Non-pigmented ciliary epithelial cell (primary cell): ENCODE results near the gene PPRC1.

ENCODE experiments used
- DNase-seq: peaks from one replicate; pipeline ENCODE4 v3.0.0-alpha.2; 2010; ENCODE audit warnings: low read depth

Gene PPRC1

GRCh38 chr10:102117391-102118159, 15.3 kb upstream of the PPRC1 start:
- DNase-seq, result no peak

GRCh38 chr10:102118867-102119266, 14.0 kb upstream of the PPRC1 start:
- no peak for DNase-seq

DNA sequence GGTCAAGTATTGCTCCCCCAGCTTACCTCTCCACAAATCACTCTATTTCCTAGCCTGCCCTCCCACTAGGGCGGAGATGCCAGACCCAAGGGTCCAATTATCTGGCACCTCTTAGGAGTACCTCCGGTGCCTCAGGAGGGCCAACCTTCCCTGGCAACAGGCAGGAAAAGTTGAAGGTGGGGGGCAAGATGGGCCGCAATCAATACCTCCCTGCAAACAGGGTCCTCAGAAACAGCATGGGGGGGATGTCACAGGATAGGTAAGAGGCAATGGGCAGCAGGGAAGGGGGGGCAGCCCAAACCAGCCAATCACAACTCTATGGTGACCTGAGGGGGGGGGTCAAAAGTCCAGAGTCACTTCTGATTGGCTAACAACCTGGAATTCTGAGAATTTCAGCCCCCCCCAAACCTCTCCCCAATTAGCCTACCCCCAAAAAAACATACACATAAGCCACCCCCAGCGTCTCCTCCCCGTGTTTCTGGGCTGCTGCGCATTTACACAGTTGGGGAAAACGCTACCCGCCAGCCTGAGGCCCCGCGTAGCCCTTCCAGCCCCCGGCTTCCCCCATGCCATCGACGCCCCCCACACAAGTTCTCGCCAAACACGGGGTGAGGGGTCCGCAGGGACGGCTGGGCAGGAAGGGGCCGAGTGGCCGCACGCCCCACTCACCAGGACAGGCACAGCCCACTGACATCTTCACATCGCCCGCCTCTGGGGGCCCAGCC, 13.3 kb upstream of the PPRC1 start:
- no peak for DNase-seq

- no peak for DNase-seq
These were observed 12.5 kb upstream of the PPRC1 start, which contains the start of gene LDB1 for GRCh38 chr10:102120142-102120990. TSS of gene LDB1 (minus strand) at chr10:102120368. CDS start at chr10:102120110, 258 bp downstream.

DNA sequence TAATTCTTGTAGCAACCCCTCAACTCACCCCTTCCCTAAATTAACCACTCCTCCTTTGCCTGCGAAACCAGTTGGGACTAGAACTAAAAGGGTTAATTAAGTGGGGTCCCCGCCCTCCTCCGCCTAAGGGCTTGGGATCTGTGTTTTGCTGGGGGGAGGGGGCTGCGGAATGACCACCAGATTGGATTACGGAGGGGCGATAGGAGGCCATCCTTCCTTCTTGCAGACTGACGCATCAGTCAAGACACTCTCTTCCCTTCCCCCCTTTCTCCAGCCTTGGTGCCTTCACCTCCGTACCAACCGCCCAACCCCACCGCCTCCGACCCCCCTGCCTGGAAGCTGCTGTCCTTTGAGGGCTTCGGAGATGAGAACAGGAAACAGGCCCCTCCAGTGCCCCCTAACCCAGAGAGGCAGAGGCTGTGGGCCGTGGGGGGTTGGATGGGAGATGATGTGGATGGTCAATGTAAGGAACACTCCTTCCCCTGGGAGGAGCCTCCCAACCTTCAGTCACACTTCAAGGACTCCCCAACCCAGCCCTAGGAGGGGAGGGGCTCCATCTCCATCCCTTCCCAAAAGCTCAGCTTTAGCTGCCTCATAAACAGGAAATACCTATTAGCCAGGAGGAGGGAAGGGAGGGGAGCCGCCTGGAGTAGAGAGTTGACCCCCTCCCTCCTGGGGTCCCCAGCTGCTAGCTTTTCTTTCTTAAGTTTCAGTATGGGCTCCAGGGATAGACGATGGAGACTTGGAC, 11.7 kb upstream of the PPRC1 start:
- no peak for DNase-seq

DNA sequence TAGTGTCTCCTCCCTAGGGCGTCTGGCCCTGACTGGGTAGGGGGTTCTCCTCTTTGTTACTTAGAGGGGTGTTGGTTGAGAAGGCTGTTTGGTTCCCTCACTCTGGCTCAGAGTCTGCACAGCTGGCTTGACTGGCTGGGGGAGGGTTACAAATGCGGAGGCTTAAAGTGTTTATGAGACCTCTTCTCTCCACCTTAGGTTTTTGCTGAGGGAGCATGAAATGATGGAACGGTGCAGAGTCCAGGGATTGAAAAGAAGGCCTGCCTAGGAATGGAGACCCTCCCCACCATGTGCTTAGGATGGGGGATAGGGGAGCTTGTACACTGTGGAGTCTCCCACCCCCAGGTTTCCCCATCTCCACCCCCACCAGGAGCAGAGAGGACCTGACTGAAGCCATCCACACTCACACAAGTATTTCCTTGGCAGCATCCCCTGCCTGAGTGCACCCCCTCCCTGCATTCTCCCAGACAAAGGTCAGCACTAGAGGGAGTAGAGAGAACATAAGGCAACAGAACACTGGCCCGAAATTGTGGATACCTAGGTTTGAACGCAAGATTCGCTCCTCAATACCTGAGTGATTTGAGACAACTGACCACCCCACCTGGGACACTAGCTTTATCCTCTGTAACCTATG, 11.0 kb upstream of the PPRC1 start:
- no peak for DNase-seq

GRCh38 chr10:102122450-102122849, 10.4 kb upstream of the PPRC1 start:
- no peak for DNase-seq

- no peak for DNase-seq
These were observed 9.6 kb upstream of the PPRC1 start for GRCh38 chr10:102123223-102123622.

- no peak for DNase-seq
These were observed 1.3 kb upstream of the PPRC1 start for GRCh38 chr10:102131286-102132170.

DNA sequence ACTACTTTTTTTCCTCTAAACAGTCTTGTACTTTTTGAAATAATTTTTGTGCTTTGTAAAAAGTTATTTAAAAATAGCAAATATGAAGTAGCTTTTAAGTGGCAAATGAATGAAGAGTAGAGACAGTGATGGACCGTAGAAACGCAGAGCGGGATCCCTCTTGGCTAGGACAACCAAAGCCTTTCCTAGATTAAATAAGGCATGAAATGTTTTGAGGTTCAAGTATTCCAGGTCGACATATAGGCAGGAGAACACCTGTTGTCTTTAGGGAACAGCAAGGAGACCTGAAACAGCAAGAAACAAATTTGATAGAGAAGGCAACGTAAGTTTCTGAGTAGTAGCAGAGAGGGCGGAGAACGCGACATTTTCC, 662 bp upstream of the PPRC1 start:
- DNase-seq, result no peak

DNA sequence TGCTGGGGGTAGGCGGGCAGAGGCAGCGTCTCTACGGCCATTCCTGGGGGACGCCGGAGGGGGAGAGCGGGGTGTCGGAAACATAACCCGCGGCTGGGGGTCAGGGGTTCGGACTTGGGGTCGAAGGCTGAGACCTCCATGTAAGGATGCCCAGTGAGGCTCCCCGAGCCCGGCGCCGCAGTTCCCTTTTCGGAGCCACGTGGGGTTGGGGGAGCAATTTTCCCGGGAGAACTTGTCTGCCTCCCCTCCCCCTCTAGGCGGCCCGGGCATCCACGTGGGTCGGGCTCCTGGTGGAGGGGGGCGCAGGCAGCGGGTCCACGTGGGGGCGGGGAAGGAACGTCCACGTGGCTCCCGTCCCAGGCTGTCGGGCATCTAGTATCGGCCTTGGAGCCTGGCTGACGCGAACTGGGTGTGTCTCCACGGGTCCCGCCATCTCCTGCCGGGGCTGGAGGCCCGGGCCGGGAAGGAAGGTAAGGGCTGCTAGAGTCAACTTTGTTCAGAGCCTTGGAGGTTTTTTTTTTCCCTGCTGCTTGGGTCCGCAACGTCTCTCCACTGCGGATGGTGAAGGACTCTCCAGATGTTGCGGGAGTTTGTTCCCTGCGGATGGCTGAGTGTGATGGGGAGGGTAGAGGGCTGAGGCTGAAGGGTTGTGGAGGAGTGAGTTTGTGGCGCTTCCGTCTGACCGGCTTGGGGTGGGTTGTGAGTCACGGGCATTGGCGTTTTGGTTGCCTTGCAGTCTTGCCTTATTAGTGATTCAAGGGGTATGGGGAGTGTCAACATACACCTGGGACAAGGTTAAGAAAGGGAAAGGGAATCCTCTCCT, 744 bp downstream of the PPRC1 start:
- no peak for DNase-seq

DNA sequence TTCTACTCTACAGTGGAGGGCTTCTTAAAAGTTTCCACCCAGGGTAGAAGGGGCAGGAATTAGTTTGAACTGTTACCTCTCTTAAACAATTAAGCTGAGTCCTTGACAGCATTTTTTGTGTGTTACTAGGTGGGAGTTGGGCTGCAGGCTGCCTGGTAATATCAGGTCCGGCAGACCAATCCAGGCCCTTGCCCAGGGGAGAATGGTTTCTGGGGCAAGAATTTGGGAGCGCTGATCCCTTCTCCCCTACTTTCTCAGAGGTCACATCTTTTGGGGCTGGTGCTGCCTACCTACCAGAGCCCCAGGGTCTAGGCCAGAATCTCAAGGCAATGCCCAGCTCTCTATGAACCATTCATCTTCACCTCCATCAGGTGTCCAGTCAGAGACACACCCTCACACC, 1.6 kb downstream of the PPRC1 start:
- DNase-seq, result no peak

- DNase-seq, result no peak
These were observed 3.2 kb downstream of the PPRC1 start for GRCh38 chr10:102135956-102136526.

GRCh38 chr10:102139281-102140110, 6.7 kb downstream of the PPRC1 start:
- no peak for DNase-seq

GRCh38 chr10:102140218-102140617, 7.4 kb downstream of the PPRC1 start:
- DNase-seq, result no peak

GRCh38 chr10:102140913-102141540, 8.2 kb downstream of the PPRC1 start:
- no peak for DNase-seq

GRCh38 chr10:102141583-102142107, 8.8 kb downstream of the PPRC1 start:
- no peak for DNase-seq
